Suprapubic skin (tissue), 4 donors: ENCODE results near the gene TBRG1. TPM values are rescaled to one million over a fixed set of nuclear protein-coding genes. Genes with fewer than 3 reads are reported as not detected.

Source experiments
- DNase-seq, 2 donors: peaks; one replicate each; pipeline ENCODE4 v3.0.0-alpha.2; 2019; ENCODE audit warnings: low spot score in 2 of 2
- H3K27ac ChIP-seq: fragments of 200-600 bp; sonication (generic); one replicate; pipeline ENCODE4 v1.5.1; 2019
- H3K27me3 ChIP-seq: fragments of 200-600 bp; sonication (generic); one replicate; pipeline ENCODE4 v1.5.1; 2019
- H3K36me3 ChIP-seq: fragments of 200-600 bp; sonication (generic); one replicate; pipeline ENCODE4 v1.5.1; 2019
- H3K4me1 ChIP-seq: fragments of 200-600 bp; sonication (generic); one replicate; pipeline ENCODE4 v1.5.1; 2019
- H3K4me3 ChIP-seq: fragments of 200-600 bp; sonication (generic); one replicate; pipeline ENCODE4 v1.5.1; 2019; ENCODE audit warnings: mild to moderate bottlenecking
- H3K9me3 ChIP-seq: fragments of 200-600 bp; sonication (generic); one replicate; pipeline ENCODE4 v1.5.1; 2019
- EP300 ChIP-seq: sonication (generic); formaldehyde crosslinking; IDR thresholded peaks from one replicate; pipeline ENCODE4 v1.6.1; 2017; ENCODE audit warnings: antibody characterized with exemption
- POLR2A ChIP-seq, 2 donors: fragments of 450-650 bp; IDR thresholded peaks; one replicate each; pipeline ENCODE4 v1.6.1; 2017; ENCODE audit warnings: antibody characterized with exemption in 2 of 2, mild to moderate bottlenecking in 2 of 2, moderate library complexity in 2 of 2
- POLR2AphosphoS5 ChIP-seq, 3 donors: sonication (generic); formaldehyde crosslinking; IDR thresholded peaks; one replicate each; pipeline ENCODE4 v1.6.1; 2017; ENCODE audit warnings: antibody characterized with exemption in 3 of 3
- WGBS: methylation state at CpG from one replicate; pipeline ENCODE4 v1.1.5; 2018; 5-methylcytosine and 5-hydroxymethylcytosine counted together
- total RNA-seq, 4 donors: library from RNA; depleted of rRNA; stranded (reverse); fragments of >200 nt; gene quantifications; one replicate each; pipeline ENCODE4 v1.1.0, GENCODE V29; 2016
- TF ChIP-seq, protein P1 (sequence below), 2 donors: fragments of 200-600 bp in 1 of 2; fragments of 450-650 bp in 1 of 2; sonication (generic) in 1 of 2; IDR thresholded peaks; one replicate each; pipeline ENCODE4 v1.5.1; 2016 to 2019; ENCODE audit warnings: antibody characterized with exemption in 2 of 2, mild to moderate bottlenecking in 1 of 2, moderate library complexity in 1 of 2

The TBRG1 gene
- total RNA-seq, 4 donors from 2014 or later = 25.9 to 48.8 (median 32.8) TPM

- Histone ChIP-seq H3K27ac (no peak overlapping the region), H3K27me3 (peaks cover 22% of the 10 kb centered on the region), H3K4me1 (peaks cover 13% of the 10 kb centered on the region), H3K36me3 (no peaks in the 10 kb centered on the region), H3K4me3 (no peak overlapping the region), H3K9me3 (no peaks in the 10 kb centered on the region)
- DNase-seq = no peak
- TF ChIP-seq, protein P1, sequence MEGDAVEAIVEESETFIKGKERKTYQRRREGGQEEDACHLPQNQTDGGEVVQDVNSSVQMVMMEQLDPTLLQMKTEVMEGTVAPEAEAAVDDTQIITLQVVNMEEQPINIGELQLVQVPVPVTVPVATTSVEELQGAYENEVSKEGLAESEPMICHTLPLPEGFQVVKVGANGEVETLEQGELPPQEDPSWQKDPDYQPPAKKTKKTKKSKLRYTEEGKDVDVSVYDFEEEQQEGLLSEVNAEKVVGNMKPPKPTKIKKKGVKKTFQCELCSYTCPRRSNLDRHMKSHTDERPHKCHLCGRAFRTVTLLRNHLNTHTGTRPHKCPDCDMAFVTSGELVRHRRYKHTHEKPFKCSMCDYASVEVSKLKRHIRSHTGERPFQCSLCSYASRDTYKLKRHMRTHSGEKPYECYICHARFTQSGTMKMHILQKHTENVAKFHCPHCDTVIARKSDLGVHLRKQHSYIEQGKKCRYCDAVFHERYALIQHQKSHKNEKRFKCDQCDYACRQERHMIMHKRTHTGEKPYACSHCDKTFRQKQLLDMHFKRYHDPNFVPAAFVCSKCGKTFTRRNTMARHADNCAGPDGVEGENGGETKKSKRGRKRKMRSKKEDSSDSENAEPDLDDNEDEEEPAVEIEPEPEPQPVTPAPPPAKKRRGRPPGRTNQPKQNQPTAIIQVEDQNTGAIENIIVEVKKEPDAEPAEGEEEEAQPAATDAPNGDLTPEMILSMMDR (IDR thresholded peaks at IDR 0.05) = no peak
- WGBS = 76% methylated on average over 5 of the region's 5 CpGs
Observed at GRCh38 chr11:124618863-124619262, 3.8 kb upstream of the TBRG1 start.

DNA sequence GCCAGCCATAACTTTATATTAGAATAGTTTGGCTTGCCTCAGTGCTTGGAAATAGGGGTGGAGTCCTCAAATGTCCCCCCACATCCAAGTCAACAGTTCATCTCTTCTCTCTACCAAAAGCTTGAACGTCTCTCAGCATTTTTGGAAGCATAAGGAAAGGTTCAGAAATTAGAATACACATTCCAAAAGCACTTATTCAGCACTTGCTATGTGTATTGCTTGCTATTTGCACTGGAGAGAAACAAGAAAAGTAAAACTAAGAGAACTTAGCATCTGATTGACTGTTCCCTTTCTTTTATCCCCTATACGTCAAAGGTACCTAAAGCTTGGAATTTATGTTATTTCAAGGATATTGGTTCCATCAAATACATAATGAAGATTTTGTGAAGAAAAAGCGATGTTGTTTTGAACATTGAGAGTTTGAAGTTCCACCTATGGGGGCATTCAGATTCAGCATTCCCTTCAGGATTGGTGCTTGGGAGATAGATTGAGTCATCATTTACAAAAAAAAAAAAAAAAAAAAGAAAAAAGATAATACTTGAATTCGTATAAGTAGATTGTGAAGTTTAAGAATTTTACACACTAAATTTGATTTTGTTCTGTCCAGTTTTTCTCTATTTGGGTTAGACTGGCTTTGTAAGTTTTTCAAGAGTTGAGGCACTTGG, 1.3 kb downstream of the TBRG1 start:
- peaks cover 6% of the 10 kb centered on the region for H3K27me3 ChIP-seq
- H3K4me1 ChIP-seq = peaks cover 28% of the 10 kb centered on the region
- H3K9me3 ChIP-seq = no peaks in the 10 kb centered on the region
- H3K27ac ChIP-seq = no peak overlapping the region
- 37% methylated on average over 4 of the region's 4 CpGs for WGBS
- TF ChIP-seq EP300 (no peak), POLR2A (IDR thresholded peaks at IDR 0.05) (no peak), POLR2AphosphoS5 (IDR thresholded peaks at IDR 0.05) (no peak)
- TF ChIP-seq, protein P1 (IDR thresholded peaks at IDR 0.05) = no peak
- DNase-seq = no peak
- H3K4me3 ChIP-seq = peak overlapping the region; percentile 98
- H3K36me3 ChIP-seq = peaks cover 30% of the 10 kb centered on the region

DNA sequence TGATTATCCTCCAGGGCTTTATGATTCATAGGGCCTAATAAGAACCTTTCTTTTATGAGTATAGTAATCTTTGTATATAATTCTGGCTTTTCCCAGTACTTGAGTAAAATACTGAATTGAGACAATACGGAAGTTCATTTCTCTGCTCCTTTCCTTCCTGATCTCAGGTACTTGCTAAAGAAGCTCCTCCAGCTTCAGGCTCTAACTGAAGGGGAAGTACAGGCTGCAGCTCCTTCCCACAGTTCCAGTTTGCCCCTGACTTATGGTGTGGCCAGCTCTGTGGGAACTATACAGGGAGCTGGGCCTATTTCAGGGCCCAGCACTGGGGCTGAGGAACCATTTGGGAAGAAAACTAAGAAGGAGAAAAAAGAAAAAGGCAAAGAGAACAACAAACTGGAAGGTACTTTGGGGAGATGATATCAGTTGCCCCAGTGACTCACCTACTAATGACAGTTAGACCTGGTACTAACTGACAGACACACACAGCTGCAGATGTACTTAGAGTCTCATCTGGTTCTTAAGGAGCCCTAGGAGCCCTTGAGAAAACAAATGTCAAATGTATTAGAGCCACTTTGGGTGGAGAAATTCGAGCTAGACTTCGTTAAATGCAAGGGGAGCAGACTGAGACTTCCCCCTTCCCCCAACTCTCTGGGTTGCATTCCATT, 3.0 kb downstream of the TBRG1 start:
- no peak for TF ChIP-seq POLR2A (IDR thresholded peaks at IDR 0.05)
- TF ChIP-seq EP300 = no peak
- TF ChIP-seq, protein P1 (IDR thresholded peaks at IDR 0.05) = no peak
- no peak for TF ChIP-seq POLR2AphosphoS5 (IDR thresholded peaks at IDR 0.05)
- Histone ChIP-seq H3K27ac (no peak overlapping the region), H3K27me3 (no peaks in the 10 kb centered on the region), H3K4me1 (peaks cover 28% of the 10 kb centered on the region), H3K36me3 (peaks cover 33% of the 10 kb centered on the region), H3K4me3 (no peak overlapping the region), H3K9me3 (no peaks in the 10 kb centered on the region)
- 92% methylated on average over 3 of the region's 3 CpGs for WGBS
- no peak for DNase-seq

- 87% methylated on average over 5 of the region's 5 CpGs for WGBS
- Histone ChIP-seq H3K36me3 (peaks cover 52% of the 10 kb centered on the region), H3K27me3 (no peaks in the 10 kb centered on the region), H3K27ac (no peak overlapping the region), H3K4me3 (no peak overlapping the region), H3K4me1 (peaks cover 22% of the 10 kb centered on the region), H3K9me3 (no peaks in the 10 kb centered on the region)
- DNase-seq = no peak
- TF ChIP-seq POLR2A (IDR thresholded peaks at IDR 0.05) (no peak), EP300 (no peak), POLR2AphosphoS5 (IDR thresholded peaks at IDR 0.05) (no peak)
- TF ChIP-seq, protein P1 (IDR thresholded peaks at IDR 0.05) = no peak
Observed at GRCh38 chr11:124627546-124627945, 4.9 kb downstream of the TBRG1 start.

DNA sequence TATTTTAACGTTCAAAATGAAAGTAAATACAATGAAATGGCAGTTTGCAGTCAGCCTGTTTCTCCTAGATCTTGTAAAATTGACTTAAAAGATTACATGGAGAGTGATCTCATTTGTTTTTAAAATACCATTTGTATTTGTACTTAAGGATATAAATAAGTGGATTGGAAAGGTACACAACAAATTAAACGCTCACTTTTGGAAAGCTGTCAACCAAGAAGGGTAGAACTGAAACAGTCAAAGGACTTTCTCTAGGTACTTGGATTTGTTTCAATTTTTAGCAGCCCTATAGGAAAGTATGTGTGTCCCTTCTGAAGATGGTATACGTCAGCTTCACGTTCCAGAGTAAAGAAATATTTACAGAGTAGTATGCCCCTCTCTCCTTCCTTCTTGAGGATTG, 7.3 kb downstream of the TBRG1 start:
- H3K36me3 ChIP-seq = peaks cover 74% of the 10 kb centered on the region

More for the DNA sequence above, 7.3 kb downstream of the TBRG1 start:
- Histone ChIP-seq H3K27me3 (no peaks in the 10 kb centered on the region), H3K9me3 (no peaks in the 10 kb centered on the region), H3K4me1 (peaks cover 4% of the 10 kb centered on the region), H3K27ac (no peak overlapping the region), H3K4me3 (no peak overlapping the region)
- TF ChIP-seq POLR2AphosphoS5 (IDR thresholded peaks at IDR 0.05) (no peak), EP300 (no peak), POLR2A (IDR thresholded peaks at IDR 0.05) (no peak)
- DNase-seq = no peak
- WGBS = 87% methylated on average over 4 of the region's 4 CpGs
